Hepatocyte (in vitro differentiated cells): ENCODE data around the gene STK32C.

Experiments used
- CTCF ChIP-seq: fragments of 200-600 bp; sonication (generic); IDR thresholded peaks from 2 replicates; pipeline ENCODE4 v1.5.1; 2016; ENCODE audit warnings: antibody characterized with exemption, mild to moderate bottlenecking; ENCODE audit not compliant: poor library complexity
- EZH2 ChIP-seq: fragments of 200-600 bp; sonication (generic); IDR thresholded peaks from 2 replicates; pipeline ENCODE4 v1.6.1; 2016; ENCODE audit warnings: antibody characterized with exemption, mild to moderate bottlenecking, borderline replicate concordance

- TF ChIP-seq CTCF (no peak), EZH2 (no peak)
Observed at GRCh38 chr10:132328106-132328505, 20.4 kb upstream of the STK32C start.
